OCI-LY7 (cell line): ENCODE data around the gene TNS1. TPM values are rescaled to one million over a fixed set of nuclear protein-coding genes. Genes with fewer than 3 reads are reported as not detected.

Experiments
- BruUV-seq: library from RNA; stranded (reverse); fragments of 400-500 nt; replicated peaks from 2 replicates; lab custom pipeline; 2021; lab: Mats Ljungman, UMichigan
- CTCF ChIA-PET: fragments of 300-600 bp; sonication (Branson Sonifier 250); formaldehyde crosslinking; loops from one replicate; lab custom pipeline; 2022; ENCODE audit warnings: antibody characterized with exemption; ENCODE audit not compliant: unreplicated experiment; lab: Charles Lee
- POLR2A ChIA-PET: fragments of 300-600 bp; sonication (Branson Sonifier 250); formaldehyde crosslinking; loops from one replicate; lab custom pipeline; 2022; ENCODE audit warnings: antibody characterized with exemption; lab: Charles Lee
- DNase-seq: peaks from one replicate; pipeline ENCODE4 v3.0.0-alpha.2; 2015; ENCODE audit warnings: low spot score
- H2AFZ ChIP-seq: fragments of 200-600 bp; sonication (generic), shearing (Covaris generic); 2 replicates; pipeline ENCODE4 v1.6.1; 2014; ENCODE audit warnings: mild to moderate bottlenecking, antibody characterized with exemption, low read length, moderate library complexity
- H3K27ac ChIP-seq: fragments of 200-600 bp; sonication (generic); 2 replicates; pipeline ENCODE4 v1.5.1; 2014; ENCODE audit warnings: mixed run types, low read depth, mild to moderate bottlenecking, moderate library complexity, low read length, inconsistent platforms; ENCODE audit not compliant: poor library complexity, severe bottlenecking
- H3K36me3 ChIP-seq: fragments of 200-600 bp; sonication (generic); 2 replicates; pipeline ENCODE4 v1.6.1; 2014; ENCODE audit warnings: mild to moderate bottlenecking, antibody characterized with exemption, low read length, moderate library complexity, mixed read lengths; ENCODE audit not compliant: insufficient read depth
- H3K4me1 ChIP-seq: fragments of 200-600 bp; sonication (generic); 2 replicates; pipeline ENCODE4 v1.5.1; 2014; ENCODE audit warnings: mild to moderate bottlenecking, low read length; ENCODE audit not compliant: insufficient read depth, poor library complexity, severe bottlenecking
- H3K4me2 ChIP-seq: fragments of 200-600 bp; sonication (generic); 2 replicates; pipeline ENCODE4 v1.6.1; 2014; ENCODE audit warnings: mild to moderate bottlenecking, low read length
- H3K4me3 ChIP-seq: fragments of 200-600 bp; sonication (generic); 2 replicates; pipeline ENCODE4 v1.5.1; 2014; ENCODE audit warnings: mild to moderate bottlenecking, low read depth, low read length; ENCODE audit not compliant: poor library complexity, severe bottlenecking
- H3K79me2 ChIP-seq: fragments of 200-600 bp; sonication (generic); 2 replicates; pipeline ENCODE4 v1.6.1; 2016; ENCODE audit warnings: low read depth, mild to moderate bottlenecking, low read length, moderate library complexity, mixed read lengths; ENCODE audit not compliant: insufficient read depth
- H3K9me2 ChIP-seq: fragments of 200-600 bp; sonication (generic); 2 replicates; pipeline ENCODE4 v1.6.1; 2016; ENCODE audit warnings: mild to moderate bottlenecking, low read length, mixed read lengths; ENCODE audit not compliant: insufficient read depth
- H3K9me3 ChIP-seq: fragments of 200-600 bp; sonication (generic); 2 replicates; pipeline ENCODE4 v1.6.1; 2014; ENCODE audit warnings: mild to moderate bottlenecking, mixed run types, low read length, mixed read lengths
- H4K20me1 ChIP-seq: fragments of 200-600 bp; sonication (generic); 2 replicates; pipeline ENCODE4 v1.6.1; 2014; ENCODE audit warnings: mild to moderate bottlenecking, antibody characterized with exemption, low read length, moderate library complexity, mixed read lengths; ENCODE audit not compliant: insufficient read depth
- CTCF ChIP-seq: fragments of 200-600 bp; sonication (generic); conservative IDR thresholded peaks from 2 replicates; pipeline ENCODE4 v1.5.1; 2014; ENCODE audit warnings: mild to moderate bottlenecking, antibody characterized with exemption, low read length, moderate library complexity, mixed read lengths
- EZH2phosphoT487 ChIP-seq: fragments of 200-600 bp; sonication (generic); IDR thresholded peaks from 2 replicates; pipeline ENCODE4 v1.6.1; 2018; ENCODE audit warnings: low read depth, borderline replicate concordance, mild to moderate bottlenecking, mixed run types, antibody characterized with exemption, low read length, moderate library complexity, mixed read lengths
- intact Hi-C: fragments of 100-400 bp; cut with micrococcal nuclease; formaldehyde crosslinking; loops from one replicate; pipeline ENCODE4 v1.10.0; 2022; ENCODE audit not compliant: unreplicated experiment
- total RNA-seq, 2 experiments: library from RNA; depleted of rRNA in 1 of 2; stranded (reverse); fragments of >200 nt in 1 of 2; shearing (Covaris generic) in 1 of 2; gene quantifications; 2 replicates each; pipeline ENCODE4 v1.2.3, GENCODE V29; 2014 to 2022

Gene TNS1
- total RNA-seq, 2 experiments from 2014 or later: not detected

GRCh38 chr2:217792626-217793527 is 209.9 kb downstream of the TNS1 start:
- no peak for DNase-seq
- BruUV-seq: no TSS peak
- no peaks in the 10 kb centered on the region for H3K9me2 ChIP-seq
- no peaks in the 10 kb centered on the region for H3K79me2 ChIP-seq
- no peaks in the 10 kb centered on the region for H3K9me3 ChIP-seq
- H2AFZ ChIP-seq: no peak overlapping the region
- intact Hi-C loops: no loop called here
- no peaks in the 10 kb centered on the region for H4K20me1 ChIP-seq
- H3K27ac ChIP-seq: no peak overlapping the region
- CTCF ChIA-PET: no interaction called here
- TF ChIP-seq CTCF: no peak
- TF ChIP-seq EZH2phosphoT487: no peak
- no peak overlapping the region for H3K4me2 ChIP-seq
- no peaks in the 10 kb centered on the region for H3K4me1 ChIP-seq
- POLR2A ChIA-PET: interaction anchor here (0.6 kb wide), 2 partner anchors 86 to 93 kb away, joined by 3 to 4 read pairs; no protein-coding TSS in a partner anchor
- no peaks in the 10 kb centered on the region for H3K36me3 ChIP-seq
- no peak overlapping the region for H3K4me3 ChIP-seq

- TF ChIP-seq CTCF: no peak
- TF ChIP-seq EZH2phosphoT487: no peak
- intact Hi-C loops: no loop called here
- Histone ChIP-seq H3K79me2 (no peaks in the 10 kb centered on the region), H3K27ac (no peak overlapping the region), H3K36me3 (no peaks in the 10 kb centered on the region), H3K9me2 (no peaks in the 10 kb centered on the region), H3K4me1 (no peaks in the 10 kb centered on the region), H3K4me3 (no peak overlapping the region), H2AFZ (no peak overlapping the region), H4K20me1 (no peaks in the 10 kb centered on the region), H3K4me2 (no peak overlapping the region), H3K9me3 (no peaks in the 10 kb centered on the region)
- no peak for DNase-seq
- no TSS peak for BruUV-seq
- POLR2A ChIA-PET: interaction anchor here (0.5 kb wide), 1 partner anchor 130 kb away, joined by 3 read pairs; no protein-coding TSS in a partner anchor
- CTCF ChIA-PET: interaction anchor here (0.6 to 0.9 kb wide), 2 partner anchors 95 to 314 kb away, joined by 3 to 4 read pairs; no protein-coding TSS in a partner anchor
Measured at GRCh38 chr2:217791551-217791950, 211.2 kb downstream of the TNS1 start.
